Hematopoietic multipotent progenitor cell treated with erythropoietin and hydrocortisone succinate and interleukin-3 and kit ligand, for 8 days (in vitro differentiated cells): Measurements from ENCODE around the gene GNA12.

Source experiments
- DNase-seq: peaks from one replicate; pipeline ENCODE4 v3.0.0-alpha.2; 2015

Gene GNA12

DNA sequence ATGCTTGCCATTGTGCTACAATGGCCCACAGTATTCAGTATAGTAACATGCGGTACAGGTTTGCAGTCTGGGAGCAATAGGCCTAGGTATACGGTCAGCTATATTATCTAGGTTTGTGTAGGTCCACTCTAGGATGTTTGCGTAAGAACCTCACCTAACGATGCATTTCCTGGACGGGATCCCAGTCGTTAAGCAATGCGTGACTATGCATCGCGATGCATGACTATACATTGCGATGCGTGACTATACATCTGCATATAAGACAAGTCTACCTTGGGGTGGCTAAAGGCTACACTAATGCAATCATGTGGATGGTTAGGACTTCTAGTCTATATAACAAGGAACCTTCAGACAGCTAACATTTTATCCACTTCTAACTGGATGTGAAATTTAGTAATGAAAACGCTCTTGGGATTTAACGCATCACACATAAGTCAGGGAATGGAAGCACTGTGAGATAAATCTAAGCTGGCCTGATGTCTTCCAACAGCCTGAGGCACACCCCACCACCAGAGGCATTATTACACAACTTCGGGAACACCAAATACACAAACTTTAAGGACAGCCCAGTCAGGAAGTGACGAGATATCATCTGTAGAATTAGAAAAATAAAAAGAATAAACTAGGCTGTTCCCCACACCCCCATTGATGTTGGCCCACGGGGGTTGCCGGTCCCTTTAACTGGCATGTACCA, 9.2 kb downstream of the GNA12 start:
- no peak for DNase-seq

DNA sequence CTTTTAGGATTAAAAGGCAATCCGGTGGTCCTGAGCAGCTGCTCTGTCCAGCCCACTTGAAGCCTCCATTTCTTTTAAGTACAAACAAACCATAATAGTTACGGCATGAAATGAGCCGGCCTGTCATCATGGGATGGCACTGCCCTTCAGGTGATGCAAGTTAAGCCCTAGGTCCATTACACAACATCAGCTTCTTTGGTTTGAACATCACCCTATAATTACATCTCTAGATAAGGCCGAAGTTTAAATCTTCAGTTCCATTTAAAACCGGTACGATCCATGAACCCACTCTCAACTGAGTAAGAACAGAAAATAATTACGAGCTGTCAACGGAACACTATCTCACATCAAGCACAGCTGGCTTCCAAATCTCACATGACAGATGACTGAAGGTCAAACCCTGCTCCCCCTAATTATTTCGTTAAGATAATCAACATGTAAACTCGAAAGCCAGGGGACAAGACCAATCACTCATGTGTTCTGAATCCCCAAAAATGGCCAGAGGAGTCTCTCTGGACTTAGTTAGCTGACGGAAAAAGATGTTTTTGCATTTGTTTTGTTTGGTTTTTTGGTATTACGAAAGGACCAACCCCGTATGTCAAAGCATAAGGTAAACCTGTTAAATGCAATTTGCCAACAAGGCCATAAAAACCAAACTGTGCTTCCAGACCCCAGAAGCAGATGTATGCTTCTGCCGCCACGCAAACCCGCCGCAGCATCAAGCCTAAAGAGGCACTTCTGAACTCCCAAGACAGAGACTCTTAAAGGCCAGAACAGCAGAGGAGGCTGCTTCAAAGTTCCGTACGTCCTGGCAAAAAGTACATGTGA, 10.8 kb downstream of the GNA12 start:
- DNase-seq: no peak

DNA sequence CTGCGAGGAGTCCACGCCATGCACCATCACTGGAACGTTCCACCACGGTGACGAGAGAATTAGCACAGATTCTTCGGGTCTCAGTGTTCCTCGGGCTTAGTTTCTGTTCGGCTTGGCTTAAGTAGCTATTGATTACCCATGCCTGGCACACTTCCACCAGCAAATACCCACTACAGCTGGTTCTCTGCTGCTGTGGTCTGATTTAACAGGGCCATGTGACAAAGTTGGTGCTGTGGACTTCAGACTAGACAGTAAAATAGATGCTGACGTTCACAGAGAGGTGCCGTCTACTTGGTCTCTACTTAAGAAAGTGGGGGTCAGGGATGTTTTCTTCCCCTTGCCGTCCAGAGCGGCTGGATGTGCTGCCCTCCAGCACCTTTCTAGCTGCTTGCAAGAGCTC, 11.6 kb downstream of the GNA12 start:
- no peak for DNase-seq

DNA sequence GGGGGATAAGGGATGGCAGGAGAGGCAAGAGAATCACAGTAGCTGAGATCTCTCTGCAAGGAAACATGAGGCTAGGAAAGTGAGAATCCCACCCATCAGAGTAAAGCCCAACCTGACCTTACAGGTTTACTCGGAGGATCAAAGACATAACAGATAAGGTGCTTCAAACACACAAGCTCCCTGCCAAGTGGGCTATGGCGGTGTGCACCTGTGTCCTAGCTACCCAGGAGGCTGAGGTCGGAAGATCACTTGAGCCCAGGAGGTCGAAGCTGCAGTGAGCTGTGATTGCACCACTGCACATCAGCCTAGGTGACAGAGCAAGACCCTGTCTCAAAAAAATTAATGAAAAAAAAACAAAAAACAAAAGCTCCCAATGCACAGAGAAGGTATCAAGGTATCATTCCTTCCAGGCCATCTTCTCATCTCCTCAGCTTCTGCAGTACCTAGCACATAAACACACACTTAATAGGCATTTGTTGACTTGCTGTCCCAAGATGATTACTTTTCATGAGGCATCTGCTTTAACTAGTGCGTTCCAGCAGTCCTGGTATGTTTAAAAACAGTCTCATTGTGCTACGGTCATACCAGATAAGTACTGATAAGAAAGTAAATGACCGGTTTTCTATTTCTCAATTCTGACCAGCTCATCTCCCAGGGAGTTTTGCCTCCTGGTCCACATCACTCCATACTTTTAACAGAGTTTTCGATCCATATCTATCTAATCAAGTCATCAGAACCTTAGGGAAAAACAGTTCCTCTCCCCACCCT, 13.3 kb downstream of the GNA12 start:
- no peak for DNase-seq

DNA sequence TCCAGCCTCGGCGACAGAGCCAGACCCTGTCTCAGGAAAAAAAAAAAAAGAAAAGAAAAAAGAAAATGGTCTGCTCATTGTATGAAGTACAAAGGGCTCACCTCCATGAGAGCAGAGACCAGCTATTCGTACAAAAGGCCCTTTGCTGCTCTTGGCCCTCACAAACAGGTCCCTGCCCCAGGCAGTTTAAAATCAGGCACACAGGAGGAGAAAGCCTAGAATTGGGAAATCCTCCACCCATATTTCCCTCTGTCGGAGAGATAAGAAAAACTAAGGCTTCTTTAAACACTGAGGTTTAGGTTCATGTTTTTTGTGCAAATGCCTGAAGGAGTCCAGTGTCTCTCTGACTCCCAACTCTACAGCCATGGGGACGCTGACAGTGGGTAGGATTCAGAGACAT, 15.1 kb downstream of the GNA12 start:
- DNase-seq: no peak

DNA sequence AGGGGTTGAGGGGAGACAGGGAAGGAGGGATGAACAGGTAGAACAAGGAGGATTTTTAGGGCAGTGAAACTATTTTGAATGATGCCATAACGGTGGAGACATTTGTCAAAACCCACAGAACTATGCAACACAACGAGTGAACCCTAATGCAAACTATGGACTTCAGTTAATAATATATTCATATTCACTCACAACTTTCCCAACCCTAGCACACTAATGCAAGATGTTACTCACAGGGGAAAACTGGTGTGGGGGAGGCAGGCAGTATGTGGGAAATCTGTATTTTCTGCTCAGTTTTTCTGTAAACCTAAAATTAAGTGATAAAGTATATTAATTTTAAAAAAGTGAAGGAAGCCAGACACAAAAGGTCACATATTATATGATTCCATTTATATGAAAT, 17.3 kb downstream of the GNA12 start:
- no peak for DNase-seq

DNA sequence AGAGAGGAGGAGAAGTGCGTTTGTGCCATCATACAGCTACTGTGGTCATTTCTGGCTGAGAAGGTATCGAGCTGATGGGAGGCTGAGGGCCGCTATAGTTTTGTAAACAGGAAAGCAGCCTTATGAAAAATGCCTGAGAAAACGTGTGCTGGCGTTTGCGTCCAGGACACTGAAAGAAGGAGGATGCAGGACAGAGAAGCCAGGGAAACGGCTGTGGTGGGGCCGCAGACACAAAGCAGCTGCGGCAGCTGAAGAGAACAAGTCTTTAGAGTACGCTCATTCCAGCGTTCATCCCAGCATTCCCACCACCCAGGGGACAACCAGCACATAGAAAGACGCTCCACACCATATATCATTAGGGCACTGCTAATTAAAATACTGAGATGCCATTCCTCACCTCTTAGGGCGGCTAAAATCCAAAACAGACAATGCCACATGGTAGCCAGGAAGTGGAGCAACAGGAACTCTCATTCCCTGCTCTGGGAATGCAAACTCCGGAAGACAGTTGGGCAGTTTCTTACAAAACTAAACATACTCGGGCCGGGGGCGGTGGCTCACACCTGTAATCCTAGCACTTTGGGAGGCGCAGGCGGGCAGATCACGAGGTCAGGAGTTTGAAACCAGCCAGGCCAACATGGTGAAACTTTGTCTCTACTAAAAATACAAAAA, 18.4 kb downstream of the GNA12 start:
- DNase-seq: no peak

DNA sequence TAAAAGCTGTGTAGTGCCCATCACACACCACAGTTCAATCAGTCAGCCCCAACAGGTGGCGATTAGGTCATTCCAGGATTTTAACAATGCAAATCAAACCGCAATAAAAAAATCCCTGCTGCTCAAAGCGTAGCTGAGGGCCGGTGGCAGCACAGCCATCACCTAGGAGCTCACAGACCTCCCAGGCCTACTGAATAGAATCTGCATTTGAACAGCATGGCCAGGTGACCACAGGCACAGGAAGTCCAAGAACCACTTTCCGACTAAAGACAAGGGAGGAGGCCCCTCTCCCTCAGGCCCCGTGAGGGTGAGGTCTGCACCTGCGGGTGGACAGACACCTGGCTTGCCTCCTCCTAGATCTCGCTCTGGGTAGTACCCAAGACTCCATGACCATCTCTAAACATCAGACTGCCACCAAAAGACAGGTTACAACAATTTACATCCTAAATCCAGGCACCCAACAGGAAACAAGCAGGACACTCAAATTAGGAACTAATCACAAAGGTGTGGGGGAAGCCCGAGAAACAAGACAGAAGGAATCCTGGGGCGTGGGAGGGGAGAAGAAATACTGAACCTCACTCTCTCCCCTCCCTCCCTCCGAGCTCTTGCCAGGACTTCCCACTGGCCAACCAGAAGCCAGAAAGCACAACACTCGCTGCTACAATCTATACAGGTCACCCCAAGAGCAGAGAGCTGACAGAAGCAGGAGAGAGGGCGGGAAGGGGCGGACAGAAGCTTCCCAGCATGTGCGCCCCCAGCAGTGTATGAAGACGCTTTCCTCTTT, 19.2 kb downstream of the GNA12 start:
- DNase-seq: no peak

DNA sequence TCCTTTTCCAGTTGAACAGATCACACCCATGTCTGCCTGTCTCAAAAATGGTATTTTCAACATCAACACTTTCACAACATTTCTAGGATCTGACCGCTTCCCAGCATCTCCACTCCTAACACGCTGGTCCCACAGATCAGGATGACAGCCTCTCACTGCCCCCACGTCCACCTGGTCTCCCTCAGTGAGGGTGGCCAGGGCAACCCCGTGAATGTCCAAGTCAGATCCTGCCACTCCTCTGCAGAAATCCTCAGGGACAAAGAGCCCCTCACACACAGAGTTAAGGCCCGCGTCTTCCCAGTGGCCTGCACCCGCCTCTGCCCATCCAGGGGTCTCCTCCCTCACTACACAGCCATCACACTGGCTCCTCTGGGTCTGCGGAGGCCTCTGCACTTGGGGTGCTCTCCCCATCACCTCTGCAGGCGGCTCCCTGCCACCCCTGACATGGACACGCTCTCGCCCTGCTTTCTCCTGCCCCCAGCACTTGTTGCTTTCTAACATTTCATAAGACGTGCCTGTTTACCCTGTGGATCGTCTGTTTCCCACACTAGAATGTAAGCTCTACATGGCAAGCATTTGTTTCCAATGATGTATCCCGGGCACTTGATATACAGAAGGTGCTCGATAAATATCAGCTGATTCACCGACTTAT, 20.0 kb downstream of the GNA12 start:
- DNase-seq: no peak

DNA sequence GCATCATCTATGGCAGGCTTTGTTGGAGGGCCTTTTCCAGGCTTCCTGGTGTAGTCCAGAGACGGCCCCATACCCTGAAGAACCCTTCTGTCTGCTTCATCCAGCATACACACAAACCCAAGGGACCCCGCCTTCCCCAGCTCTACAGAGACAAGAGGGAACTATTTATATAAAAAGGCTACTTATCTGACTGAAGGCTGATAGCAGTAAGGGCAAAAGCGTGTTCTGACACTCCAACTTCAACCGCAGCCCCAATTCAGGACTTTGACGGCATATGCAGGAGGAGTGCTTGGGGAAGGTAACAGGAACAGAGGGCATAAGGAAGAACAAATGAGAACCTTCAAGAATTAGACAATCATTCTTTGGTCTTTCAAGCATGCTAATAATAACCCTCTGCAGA, 21.0 kb downstream of the GNA12 start:
- peak; percentile 38 for DNase-seq

DNA sequence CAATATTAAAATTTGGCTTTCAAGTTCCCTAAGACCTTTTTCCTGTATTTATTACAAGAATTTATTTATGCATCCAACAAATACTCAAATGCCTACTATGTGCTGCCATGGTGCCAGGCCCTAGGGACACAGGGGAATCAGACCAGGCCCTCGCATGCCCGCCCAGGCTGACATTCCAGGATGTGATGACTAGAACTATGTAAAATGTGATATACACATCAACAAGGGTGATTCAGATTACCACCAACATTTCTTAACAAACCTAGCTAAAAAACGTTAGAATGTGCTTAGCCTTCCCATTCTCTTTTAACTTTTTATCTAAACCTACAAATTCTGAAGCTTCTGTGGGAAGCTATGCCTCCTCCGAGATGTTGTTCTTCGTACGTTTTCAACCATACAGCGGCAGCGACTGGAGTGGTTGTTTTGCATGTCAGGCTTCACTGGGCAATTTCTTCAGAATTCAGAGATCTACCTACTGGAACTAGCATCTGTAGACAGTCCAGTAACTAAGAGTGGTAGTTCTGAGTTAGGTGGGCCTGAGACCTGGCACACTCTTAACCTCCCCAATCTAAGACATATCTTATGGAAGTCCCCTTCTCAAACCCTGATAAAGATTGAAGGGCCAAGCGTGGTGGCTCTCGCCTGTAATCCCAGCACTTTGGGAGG, 22.1 kb downstream of the GNA12 start:
- DNase-seq: no peak

DNA sequence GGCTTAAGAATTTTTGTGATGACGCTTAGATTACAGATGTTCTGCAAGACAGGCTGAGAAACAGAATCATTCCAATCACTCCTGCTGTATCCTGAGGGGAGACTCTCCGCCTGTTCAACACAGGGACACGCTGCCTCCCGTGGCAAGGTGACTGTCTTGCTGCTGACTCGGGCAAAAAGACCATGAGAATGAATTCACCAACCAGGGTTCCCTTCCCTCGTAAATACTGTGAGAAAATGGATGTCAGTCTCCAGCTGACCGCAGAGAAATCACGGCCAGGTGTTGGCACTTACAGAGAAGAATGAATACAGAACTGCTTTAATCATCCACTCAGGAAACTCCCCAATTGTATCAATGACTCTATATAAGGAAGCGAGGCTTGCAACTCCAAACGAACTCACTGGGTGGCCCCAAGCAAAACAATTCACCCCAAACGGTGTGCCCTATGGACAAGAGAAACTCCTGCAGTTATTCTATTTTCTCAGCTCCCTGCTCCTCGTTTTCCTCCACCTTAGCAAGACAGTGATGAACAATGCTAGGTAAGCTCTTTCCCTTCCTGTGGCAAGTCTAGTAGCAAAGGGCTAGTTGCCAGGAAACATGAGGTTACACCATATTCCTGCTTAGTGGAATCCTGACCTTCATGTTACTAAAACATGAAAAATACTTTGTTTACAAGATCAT, 22.8 kb downstream of the GNA12 start:
- DNase-seq: no peak

DNA sequence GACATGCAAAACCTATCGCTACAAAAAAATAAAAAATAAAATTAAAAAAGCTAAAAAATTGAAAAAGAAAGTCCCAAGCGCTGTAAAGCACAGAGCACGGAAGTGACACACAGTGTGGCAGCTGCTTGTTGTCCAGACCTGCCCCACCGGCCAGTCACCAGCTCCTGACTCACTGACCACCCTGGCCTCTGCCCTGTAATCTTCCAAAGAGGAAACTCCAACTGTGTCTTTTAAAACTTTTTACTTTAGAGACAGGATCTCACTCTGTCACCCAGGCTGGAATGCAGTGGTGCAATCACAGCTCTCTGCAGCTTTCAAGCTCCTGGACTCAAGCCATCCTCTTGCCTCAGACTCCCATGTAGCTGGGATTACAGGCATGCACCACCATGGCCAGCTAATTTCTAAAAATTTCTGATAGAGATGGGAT, 23.6 kb downstream of the GNA12 start:
- no peak for DNase-seq

DNA sequence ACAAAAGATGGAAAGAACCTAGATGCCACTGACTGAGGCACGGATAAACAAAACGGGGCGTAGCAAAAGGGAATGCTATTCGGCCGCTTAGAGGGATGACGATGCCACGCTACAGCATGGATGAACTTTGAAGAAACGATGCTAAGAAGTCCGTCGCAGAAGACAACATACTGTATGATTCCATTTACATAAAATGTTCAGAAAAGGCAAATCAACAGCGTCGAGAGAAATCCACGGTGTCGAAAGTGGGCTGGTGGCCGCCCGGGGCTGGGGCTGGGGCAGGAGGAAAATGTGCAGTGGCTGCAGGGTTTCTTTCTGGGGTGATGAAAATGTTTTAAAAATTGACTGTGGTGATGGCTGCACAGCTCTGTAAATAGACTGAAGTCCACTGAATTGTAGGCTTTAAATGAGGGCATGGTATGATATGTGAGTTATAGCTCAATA, 24.1 kb downstream of the GNA12 start:
- DNase-seq: no peak

DNA sequence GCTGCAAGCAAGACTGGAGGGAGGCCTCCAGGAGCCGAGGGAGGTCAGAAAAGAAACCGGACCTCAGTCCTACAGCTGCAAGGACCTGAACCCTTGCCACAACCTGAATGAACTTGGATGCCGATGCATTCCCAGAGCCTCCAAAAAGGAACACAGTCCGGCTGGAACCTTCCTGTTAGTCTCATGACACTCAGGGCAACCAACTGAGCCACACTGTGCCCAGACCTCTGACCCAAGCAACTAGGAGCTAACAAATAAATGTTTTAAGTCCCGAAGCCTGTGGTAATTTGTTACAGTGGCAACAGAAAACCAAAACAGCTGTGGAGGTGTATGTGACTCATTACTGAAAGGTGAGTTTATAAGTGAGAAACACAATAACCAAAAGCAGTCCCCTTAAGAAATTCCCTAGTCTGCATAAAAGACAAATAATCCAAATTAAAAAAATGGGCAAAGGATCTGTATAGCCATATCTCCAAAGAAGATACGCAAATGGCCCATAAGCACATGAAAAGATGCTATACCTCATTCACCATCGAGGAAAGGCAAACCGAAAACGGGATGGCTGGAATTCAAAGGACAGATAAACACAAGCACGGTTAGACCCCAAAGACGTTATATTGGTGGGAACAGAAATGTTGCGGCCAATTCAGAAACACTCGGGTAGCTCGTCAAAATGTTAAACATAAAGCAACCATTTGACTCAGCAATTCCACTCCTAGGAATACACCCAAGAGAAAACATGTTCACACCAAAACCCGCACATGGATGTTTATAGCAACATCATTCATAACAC, 24.8 kb downstream of the GNA12 start:
- DNase-seq: no peak

DNA sequence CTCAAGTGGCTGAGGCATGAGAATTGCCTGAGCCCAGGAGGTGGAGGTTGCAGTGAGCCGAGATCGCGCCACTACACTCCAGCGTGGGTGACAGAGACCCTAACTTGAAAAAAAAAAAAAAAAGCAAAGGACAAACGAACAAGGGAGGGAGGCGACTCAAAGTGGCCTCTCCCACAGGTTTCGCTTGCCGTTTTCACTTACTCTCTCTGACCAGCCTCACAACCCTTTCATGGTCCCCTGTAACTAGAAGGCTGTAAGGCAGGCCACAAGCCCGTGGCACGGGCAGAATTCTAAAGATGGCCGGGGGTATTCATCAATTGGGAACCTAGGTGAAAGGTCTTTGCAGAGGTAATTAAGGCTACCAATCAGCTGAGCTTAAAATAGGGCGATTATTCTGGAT, 25.5 kb downstream of the GNA12 start:
- DNase-seq: no peak

DNA sequence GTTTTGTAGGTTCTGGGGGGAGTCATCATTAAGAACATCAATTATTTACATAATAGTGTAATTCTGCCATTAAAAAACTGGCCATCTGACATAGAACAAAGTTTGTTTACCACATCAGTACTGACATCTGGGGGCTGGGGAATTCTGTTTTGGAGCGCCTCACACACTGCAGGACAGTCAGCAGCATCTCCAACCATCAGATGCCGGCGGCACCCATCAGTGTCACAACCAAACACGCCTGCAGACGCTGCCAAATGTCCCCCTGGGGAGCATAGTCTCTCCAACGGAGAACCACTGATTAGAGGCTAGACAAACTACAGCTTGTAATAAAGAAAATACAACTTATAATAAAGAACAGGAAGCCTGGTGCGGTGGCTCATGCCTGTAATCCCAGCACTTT, 26.0 kb downstream of the GNA12 start:
- no peak for DNase-seq

DNA sequence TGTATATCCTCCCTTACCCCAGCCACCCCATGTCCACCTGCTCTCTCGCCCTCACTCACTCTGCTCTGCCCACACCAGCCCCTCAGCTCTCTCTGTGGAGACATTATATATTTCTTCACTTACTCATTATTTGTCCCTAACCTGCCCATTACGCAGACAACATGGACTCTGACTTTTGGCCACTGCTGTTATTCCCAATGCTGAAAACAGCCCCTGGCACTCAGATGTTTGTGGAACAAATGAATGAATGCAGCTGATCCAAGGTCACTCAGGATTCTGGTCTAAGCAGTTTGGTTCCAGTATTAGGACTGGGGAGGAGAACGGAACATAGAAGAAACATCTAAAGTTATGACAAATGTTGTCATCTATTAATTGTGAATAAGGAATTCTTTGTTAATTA, 26.7 kb downstream of the GNA12 start:
- no peak for DNase-seq

DNA sequence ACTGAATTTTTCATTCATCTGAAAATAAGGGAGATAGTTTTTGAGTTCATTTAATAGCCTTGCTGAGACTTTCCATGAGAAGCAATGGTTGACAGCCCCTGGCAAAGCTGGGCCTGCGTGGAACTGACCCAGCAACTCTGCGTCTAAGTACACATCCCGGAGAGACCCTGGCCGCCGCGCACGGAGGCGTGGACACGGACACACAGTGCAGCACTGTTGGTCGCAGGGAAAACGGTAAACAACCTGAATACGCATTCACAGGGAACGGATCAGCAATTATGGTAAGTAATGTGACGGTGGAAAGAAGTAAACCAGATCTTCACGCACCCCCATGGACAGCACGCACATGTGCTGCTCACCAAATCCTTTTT, 28.2 kb downstream of the GNA12 start:
- no peak for DNase-seq
